ENCODE results near the gene CASKIN1.

DNA sequence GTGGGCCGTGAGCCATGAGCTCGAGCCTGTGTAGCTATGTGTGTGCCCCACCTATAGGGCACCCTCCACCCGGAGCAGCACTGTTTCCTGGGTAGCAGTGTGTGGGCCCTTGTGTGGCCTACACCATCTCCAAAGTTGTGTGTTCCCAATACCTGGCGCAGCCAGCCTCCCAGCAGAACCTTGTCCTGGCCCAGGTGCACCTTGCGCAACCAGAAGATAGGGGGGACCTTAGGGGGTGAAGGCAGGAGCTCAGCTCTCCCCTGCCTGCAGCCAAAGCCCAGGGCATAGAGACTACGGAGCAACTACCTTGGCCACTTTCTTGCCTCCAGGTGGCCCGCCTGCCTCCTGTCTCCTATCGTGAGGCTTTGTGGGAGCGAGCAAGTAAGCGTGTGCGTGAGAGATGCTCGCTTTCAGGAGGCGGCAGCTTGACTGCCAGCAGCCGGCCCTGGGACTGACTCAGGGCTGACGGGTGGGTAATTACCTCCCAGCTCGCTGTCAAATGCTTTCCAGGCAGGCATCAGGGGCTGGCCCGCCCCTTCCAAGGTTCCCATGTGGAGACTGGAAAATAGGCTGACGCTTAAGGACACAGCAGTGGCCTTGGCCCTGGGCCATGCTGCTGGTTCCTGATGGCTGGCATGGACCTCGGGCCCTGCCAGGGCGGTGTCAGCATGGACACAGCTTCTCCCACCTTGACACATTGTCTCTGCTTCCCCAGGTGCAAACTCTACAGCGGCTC lies 21.8 kb downstream of the CASKIN1 start:
- TF ChIP-seq POLR2AphosphoS5 (IDR thresholded peaks at IDR 0.05; ENCODE audit: low read depth, low read length) (no peak), RAD21 (IDR thresholded peaks at IDR 0.05; ENCODE audit: low read depth) (no peak), CEBPB (IDR thresholded peaks at IDR 0.05; ENCODE audit: low read depth) (no peak)
- TF ChIP-seq, protein P1, sequence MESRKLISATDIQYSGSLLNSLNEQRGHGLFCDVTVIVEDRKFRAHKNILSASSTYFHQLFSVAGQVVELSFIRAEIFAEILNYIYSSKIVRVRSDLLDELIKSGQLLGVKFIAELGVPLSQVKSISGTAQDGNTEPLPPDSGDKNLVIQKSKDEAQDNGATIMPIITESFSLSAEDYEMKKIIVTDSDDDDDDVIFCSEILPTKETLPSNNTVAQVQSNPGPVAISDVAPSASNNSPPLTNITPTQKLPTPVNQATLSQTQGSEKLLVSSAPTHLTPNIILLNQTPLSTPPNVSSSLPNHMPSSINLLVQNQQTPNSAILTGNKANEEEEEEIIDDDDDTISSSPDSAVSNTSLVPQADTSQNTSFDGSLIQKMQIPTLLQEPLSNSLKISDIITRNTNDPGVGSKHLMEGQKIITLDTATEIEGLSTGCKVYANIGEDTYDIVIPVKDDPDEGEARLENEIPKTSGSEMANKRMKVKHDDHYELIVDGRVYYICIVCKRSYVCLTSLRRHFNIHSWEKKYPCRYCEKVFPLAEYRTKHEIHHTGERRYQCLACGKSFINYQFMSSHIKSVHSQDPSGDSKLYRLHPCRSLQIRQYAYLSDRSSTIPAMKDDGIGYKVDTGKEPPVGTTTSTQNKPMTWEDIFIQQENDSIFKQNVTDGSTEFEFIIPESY (IDR thresholded peaks at IDR 0.05; ENCODE audit: extremely low read depth, insufficient replicate concordance, low read length) = no peak
- TF ChIP-seq, protein P2, sequence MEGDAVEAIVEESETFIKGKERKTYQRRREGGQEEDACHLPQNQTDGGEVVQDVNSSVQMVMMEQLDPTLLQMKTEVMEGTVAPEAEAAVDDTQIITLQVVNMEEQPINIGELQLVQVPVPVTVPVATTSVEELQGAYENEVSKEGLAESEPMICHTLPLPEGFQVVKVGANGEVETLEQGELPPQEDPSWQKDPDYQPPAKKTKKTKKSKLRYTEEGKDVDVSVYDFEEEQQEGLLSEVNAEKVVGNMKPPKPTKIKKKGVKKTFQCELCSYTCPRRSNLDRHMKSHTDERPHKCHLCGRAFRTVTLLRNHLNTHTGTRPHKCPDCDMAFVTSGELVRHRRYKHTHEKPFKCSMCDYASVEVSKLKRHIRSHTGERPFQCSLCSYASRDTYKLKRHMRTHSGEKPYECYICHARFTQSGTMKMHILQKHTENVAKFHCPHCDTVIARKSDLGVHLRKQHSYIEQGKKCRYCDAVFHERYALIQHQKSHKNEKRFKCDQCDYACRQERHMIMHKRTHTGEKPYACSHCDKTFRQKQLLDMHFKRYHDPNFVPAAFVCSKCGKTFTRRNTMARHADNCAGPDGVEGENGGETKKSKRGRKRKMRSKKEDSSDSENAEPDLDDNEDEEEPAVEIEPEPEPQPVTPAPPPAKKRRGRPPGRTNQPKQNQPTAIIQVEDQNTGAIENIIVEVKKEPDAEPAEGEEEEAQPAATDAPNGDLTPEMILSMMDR (IDR thresholded peaks at IDR 0.05 in 2 of 3, conservative IDR thresholded peaks at IDR 0.05 in 1 of 3; ENCODE audit: borderline replicate concordance in 1 of 3, insufficient read depth in 1 of 3, low read depth in 2 of 3, low read length in 2 of 3) = no peak
